GM12864 (cell line): Measurements from ENCODE around the gene SLC2A8.

Source experiments
- DNase-seq: peaks from one replicate; pipeline ENCODE4 v3.0.0-alpha.2; 2011; ENCODE audit warnings: low read depth
- H3K4me3 ChIP-seq: 2 replicates; pipeline ENCODE4 v1.5.1; 2011; ENCODE audit warnings: mild to moderate bottlenecking, low read depth, low read length, control low read depth
- CTCF ChIP-seq: IDR thresholded peaks from 2 replicates; pipeline ENCODE4 v1.5.1; 2011; ENCODE audit warnings: low read depth, mild to moderate bottlenecking, moderate library complexity, low read length, control low read depth, inconsistent platforms; ENCODE audit errors: missing control alignments

SLC2A8 gene

GRCh38 chr9:127428348-127428747 is 31.4 kb downstream of the SLC2A8 start:
- no peak overlapping the region for H3K4me3 ChIP-seq
- no peak for DNase-seq
- no peak for TF ChIP-seq CTCF

- H3K4me3 ChIP-seq = no peak overlapping the region
- no peak for TF ChIP-seq CTCF
These were observed 33.4 kb downstream of the SLC2A8 start for GRCh38 chr9:127430415-127430814.

GRCh38 chr9:127437497-127438264 is 40.7 kb downstream of the SLC2A8 start:
- no peak for DNase-seq
- TF ChIP-seq CTCF = no peak
- H3K4me3 ChIP-seq = no peak overlapping the region

More at GRCh38 chr9:127430415-127430814, 33.4 kb downstream of the SLC2A8 start:
- no peak for DNase-seq

GRCh38 chr9:127438394-127438793 is 41.4 kb downstream of the SLC2A8 start:
- DNase-seq = no peak
- H3K4me3 ChIP-seq = no peak overlapping the region
- TF ChIP-seq CTCF = no peak

- DNase-seq = no peak
- no peak overlapping the region for H3K4me3 ChIP-seq
- no peak for TF ChIP-seq CTCF
These were observed 47.4 kb downstream of the SLC2A8 start for GRCh38 chr9:127444283-127444920.

GRCh38 chr9:127444921-127445850 is 48.2 kb downstream of the SLC2A8 start:
- DNase-seq = no peak
- TF ChIP-seq CTCF = no peak
- no peak overlapping the region for H3K4me3 ChIP-seq
